Glutamatergic neuron (in vitro differentiated cells): Measurements from ENCODE around the gene CHKA. TPM values are rescaled to one million over a fixed set of nuclear protein-coding genes. Genes with fewer than 3 reads are reported as not detected.
"Not testable (repeated sequence)": the region's sequence is repeated elsewhere in the genome, so short reads cannot be mapped to it uniquely, and the experiment has no call there.

ENCODE experiments used
- DNase-seq: peaks from one replicate; pipeline ENCODE4 v3.0.0; 2022
- H3K27ac Mint-ChIP-seq: one replicate; pipeline ENCODE4 v1.8.0; 2020; ENCODE audit warnings: mild to moderate bottlenecking, mixed read lengths, inconsistent platforms; ENCODE audit not compliant: unreplicated experiment
- H3K27me3 Mint-ChIP-seq: one replicate; pipeline ENCODE4 v1.8.0; 2020; ENCODE audit warnings: mild to moderate bottlenecking, moderate library complexity, mixed read lengths, inconsistent platforms; ENCODE audit not compliant: unreplicated experiment
- H3K36me3 Mint-ChIP-seq: one replicate; pipeline ENCODE4 v1.8.0; 2020; ENCODE audit warnings: mild to moderate bottlenecking, mixed read lengths, inconsistent platforms; ENCODE audit not compliant: unreplicated experiment
- H3K4me1 Mint-ChIP-seq: one replicate; pipeline ENCODE4 v1.8.0; 2020; ENCODE audit warnings: mild to moderate bottlenecking, low read depth, mixed read lengths, inconsistent platforms; ENCODE audit not compliant: unreplicated experiment
- H3K4me3 Mint-ChIP-seq: one replicate; pipeline ENCODE4 v1.8.0; 2020; ENCODE audit warnings: mild to moderate bottlenecking, mixed read lengths, inconsistent platforms; ENCODE audit not compliant: unreplicated experiment
- H3K9me3 Mint-ChIP-seq: one replicate; pipeline ENCODE4 v1.8.0; 2020; ENCODE audit warnings: mild to moderate bottlenecking, moderate library complexity, mixed read lengths, inconsistent platforms; ENCODE audit not compliant: unreplicated experiment
- total RNA-seq: library from RNA; stranded (reverse); fragmentation: NEBNext Ultra II Directional; extraction: Animal tissue kit (Norgen Biotek cat#: 25700); gene quantifications from one replicate; pipeline ENCODE4 v1.2.1, GENCODE V29; 2021; ENCODE audit not compliant: unreplicated experiment
- TF ChIP-seq, protein P1 (sequence below): fragments of 200-600 bp; sonication (generic); IDR thresholded peaks from one replicate; pipeline ENCODE4 v1.5.0; 2021; ENCODE audit not compliant: partially characterized antibody, unreplicated experiment

The CHKA gene
- total RNA-seq, 1 donor from 2014 or later = 74.1 TPM

DNA sequence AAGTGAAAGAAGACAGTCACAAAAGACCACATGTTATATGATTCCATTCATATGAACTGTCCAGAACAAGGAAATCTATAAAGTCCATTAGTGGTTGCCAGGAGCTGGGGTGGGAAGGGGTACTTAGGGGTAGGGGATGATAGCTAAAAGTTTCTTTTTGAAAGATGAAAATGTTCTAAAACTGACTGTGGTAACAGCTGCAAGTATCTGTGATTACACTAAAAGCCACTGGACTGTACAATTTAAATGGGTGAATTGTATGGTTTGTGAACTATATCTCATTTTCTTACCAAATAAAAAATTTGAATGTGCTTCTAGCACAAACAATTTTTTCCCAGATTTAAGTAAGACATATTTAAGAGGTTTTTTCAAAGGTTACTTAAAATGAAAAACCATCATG is 22.1 kb downstream of the CHKA start:
- H3K36me3 Mint-ChIP-seq = no peaks in the 10 kb centered on the region
- no peak overlapping the region for H3K27ac Mint-ChIP-seq
- peaks cover 6% of the 10 kb centered on the region for H3K4me1 Mint-ChIP-seq
- peaks cover 6% of the 10 kb centered on the region for H3K27me3 Mint-ChIP-seq
- DNase-seq = no peak
- H3K4me3 Mint-ChIP-seq = no peak overlapping the region
- peaks cover 2% of the 10 kb centered on the region for H3K9me3 Mint-ChIP-seq
- TF ChIP-seq, protein P1, sequence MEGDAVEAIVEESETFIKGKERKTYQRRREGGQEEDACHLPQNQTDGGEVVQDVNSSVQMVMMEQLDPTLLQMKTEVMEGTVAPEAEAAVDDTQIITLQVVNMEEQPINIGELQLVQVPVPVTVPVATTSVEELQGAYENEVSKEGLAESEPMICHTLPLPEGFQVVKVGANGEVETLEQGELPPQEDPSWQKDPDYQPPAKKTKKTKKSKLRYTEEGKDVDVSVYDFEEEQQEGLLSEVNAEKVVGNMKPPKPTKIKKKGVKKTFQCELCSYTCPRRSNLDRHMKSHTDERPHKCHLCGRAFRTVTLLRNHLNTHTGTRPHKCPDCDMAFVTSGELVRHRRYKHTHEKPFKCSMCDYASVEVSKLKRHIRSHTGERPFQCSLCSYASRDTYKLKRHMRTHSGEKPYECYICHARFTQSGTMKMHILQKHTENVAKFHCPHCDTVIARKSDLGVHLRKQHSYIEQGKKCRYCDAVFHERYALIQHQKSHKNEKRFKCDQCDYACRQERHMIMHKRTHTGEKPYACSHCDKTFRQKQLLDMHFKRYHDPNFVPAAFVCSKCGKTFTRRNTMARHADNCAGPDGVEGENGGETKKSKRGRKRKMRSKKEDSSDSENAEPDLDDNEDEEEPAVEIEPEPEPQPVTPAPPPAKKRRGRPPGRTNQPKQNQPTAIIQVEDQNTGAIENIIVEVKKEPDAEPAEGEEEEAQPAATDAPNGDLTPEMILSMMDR = no peak

GRCh38 chr11:68096962-68097361 is 24.2 kb downstream of the CHKA start:
- Mint-ChIP-seq H3K36me3 (no peaks in the 10 kb centered on the region), H3K9me3 (peaks cover 2% of the 10 kb centered on the region), H3K27ac (no peak overlapping the region), H3K27me3 (no peaks in the 10 kb centered on the region), H3K4me3 (no peak overlapping the region), H3K4me1 (peaks cover 13% of the 10 kb centered on the region)
- DNase-seq = no peak
- TF ChIP-seq, protein P1 = no peak

- TF ChIP-seq, protein P1 = no peak
- Mint-ChIP-seq H3K27me3 (no peaks in the 10 kb centered on the region), H3K4me1 (peaks cover 28% of the 10 kb centered on the region), H3K4me3 (no peak overlapping the region), H3K36me3 (no peaks in the 10 kb centered on the region), H3K27ac (no peak overlapping the region), H3K9me3 (peaks cover 2% of the 10 kb centered on the region)
- DNase-seq = no peak
Measured at GRCh38 chr11:68093565-68093964, 27.6 kb downstream of the CHKA start.

DNA sequence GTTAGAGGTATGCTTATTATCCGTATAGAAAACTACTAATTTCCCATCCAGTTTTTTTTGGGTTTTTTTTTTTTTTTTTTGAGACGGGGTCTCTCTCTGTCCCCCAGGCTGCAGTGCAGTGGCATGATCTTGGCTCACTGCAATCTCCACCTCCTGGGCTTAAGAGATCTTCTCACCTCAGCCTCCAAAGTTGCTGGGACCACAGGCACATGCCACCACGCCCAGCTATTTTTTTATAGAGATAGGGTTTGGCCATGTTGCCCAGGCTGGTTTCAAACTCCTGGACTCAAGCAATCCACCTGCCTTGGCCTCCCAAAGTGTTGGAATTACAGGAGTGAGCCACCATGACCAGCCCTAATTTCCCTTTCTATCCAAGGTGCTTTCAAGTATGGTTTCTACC is 28.2 kb downstream of the CHKA start:
- not testable (repeated sequence) for H3K4me3 Mint-ChIP-seq, H3K27ac Mint-ChIP-seq, H3K36me3 Mint-ChIP-seq, H3K9me3 Mint-ChIP-seq, DNase-seq, H3K27me3 Mint-ChIP-seq
- peaks cover 26% of the 10 kb centered on the region for H3K4me1 Mint-ChIP-seq

DNA sequence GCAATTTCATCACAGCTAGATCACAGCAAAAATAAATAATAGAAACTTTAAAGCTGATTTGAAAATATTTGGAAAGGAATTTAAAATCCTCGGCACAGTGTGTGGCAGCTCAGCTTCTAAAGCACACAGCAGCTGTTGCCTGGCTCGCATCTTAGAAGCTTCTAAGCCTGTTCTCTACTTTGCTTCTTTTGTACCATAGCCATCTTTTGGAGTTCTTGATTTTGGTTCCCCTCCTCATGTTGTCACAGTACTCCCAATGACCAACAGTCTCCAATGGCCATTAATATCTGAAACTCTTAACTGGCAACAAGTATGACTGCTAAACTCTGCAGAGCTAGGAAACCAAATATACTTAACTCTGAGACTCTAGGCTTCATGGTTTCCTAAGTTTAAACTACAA is 28.8 kb downstream of the CHKA start:
- TF ChIP-seq, protein P1 = no peak
- Mint-ChIP-seq H3K4me1 (peaks cover 26% of the 10 kb centered on the region), H3K27me3 (no peaks in the 10 kb centered on the region), H3K36me3 (no peaks in the 10 kb centered on the region), H3K9me3 (no peaks in the 10 kb centered on the region), H3K27ac (no peak overlapping the region), H3K4me3 (no peak overlapping the region)
- no peak for DNase-seq

GRCh38 chr11:68090706-68091105 is 30.5 kb downstream of the CHKA start:
- Mint-ChIP-seq H3K4me3 (peak overlapping the region; percentile 10), H3K27me3 (no peaks in the 10 kb centered on the region), H3K36me3 (no peaks in the 10 kb centered on the region), H3K9me3 (no peaks in the 10 kb centered on the region), H3K27ac (peak overlapping the region; percentile 76), H3K4me1 (peaks cover 26% of the 10 kb centered on the region)
- DNase-seq = no peak
- TF ChIP-seq, protein P1 = no peak
